Globus pallidus (tissue), 1 donor: ENCODE data around the gene ZNF350.
A peak's percentile ranks its signal among the peaks of the same experiment; 100 is the strongest.
"Not testable (repeated sequence)": the region's sequence is repeated elsewhere in the genome, so short reads cannot be mapped to it uniquely, and the experiment has no call there.

Source experiments
- DNase-seq: peaks from one replicate; pipeline ENCODE4 v3.0.0-alpha.2; 2015; ENCODE audit warnings: low spot score

ZNF350 gene

DNA sequence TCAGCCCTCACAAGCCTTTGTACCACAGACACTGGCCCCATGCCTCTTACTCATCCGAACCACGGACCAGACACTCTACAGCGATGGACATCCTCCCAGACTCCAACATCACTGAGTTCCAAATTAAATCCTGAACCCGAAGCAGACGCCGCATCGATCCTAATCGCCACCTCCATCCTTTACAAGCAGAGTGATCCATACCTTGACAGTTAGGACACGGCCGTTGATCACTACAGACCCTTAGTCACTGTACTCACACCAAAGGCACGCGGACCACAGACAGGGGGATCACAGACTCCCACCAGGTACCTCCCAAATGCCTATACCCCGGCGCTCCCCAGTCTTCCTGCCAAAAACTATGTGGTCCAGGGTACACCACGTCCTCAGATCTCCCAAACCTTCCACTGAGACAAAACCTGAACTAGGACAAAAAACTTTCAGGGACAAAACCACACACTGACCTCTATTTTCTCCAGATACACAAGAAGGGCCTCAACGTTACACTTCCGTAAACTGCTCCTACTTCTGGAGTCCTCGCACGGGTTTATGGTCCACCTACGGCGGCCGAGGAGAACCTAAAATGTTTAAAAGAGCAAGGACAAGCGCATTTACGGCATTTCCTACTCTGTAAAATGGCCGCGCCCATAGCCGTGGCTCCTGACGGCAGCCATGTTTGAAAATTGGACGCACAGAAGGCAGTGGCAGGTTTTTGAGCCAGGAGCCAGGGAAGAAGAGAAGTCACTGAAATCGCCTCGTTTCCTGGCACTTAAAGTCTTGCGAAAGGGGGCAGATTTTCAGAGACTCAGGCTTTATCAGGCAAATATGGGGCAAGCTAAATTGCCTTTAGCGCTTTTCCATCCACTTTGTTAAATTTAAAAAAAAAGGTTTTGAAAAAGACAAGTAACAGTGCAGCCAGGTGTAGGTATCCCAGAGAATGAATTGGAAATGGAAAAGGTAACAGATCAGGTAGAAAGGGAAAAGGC lies at the start of gene ZNF350:
Gene ZNF350 (minus strand): TSS at position 532 of the 983 bp plus-strand sequence. CDS start 12,480 bp downstream, outside the sequence.
- peak; percentile 96 for DNase-seq

DNA sequence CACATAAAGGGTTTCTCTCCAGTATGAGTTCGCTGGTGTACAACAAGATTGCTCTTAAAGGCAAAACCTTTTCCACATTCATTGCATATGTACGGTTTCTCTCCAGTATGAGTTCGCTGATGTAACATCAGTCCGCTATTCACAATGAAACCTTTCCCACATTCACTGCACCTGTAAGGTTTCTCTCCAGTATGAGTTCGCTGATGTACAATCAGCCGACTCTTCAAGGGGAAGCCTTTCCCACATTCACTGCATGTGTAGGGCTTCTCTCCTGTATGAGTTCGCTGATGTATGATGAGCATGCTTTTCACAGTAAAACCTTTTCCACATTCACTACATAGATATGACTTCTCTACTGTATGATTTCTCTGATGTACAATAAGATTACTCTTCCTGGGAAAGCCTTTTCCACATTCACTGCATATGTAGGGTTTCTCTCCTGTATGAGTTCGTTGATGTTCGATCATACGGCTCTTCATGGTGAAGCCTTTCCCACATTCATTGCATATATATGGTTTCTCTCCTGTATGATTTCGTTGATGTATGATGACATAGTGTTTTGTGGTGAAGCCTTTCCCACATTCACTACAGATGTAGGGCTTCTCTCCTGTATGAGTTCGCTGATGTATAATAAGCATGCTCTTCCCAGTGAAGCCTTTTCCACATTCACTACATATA lies 47.5 kb upstream of the ZNF350 start:
- DNase-seq, result no peak

DNA sequence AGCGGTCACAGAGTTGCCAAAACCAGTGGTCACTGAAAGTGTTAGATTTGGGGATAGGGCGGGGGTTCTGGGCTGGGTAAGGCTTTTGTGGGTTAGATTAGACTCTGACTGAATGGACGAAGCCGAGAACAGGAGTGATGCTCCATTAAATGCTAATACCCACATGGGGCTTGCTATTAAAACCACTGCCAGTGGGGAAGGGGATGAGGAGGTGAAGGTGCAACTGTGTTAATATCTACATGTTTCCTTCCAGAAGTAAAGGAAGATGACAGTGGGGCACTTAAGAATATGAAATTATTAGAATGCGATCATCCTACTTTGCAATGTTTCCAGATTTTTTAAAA lies 42.1 kb upstream of the ZNF350 start:
- no peak for DNase-seq

DNA sequence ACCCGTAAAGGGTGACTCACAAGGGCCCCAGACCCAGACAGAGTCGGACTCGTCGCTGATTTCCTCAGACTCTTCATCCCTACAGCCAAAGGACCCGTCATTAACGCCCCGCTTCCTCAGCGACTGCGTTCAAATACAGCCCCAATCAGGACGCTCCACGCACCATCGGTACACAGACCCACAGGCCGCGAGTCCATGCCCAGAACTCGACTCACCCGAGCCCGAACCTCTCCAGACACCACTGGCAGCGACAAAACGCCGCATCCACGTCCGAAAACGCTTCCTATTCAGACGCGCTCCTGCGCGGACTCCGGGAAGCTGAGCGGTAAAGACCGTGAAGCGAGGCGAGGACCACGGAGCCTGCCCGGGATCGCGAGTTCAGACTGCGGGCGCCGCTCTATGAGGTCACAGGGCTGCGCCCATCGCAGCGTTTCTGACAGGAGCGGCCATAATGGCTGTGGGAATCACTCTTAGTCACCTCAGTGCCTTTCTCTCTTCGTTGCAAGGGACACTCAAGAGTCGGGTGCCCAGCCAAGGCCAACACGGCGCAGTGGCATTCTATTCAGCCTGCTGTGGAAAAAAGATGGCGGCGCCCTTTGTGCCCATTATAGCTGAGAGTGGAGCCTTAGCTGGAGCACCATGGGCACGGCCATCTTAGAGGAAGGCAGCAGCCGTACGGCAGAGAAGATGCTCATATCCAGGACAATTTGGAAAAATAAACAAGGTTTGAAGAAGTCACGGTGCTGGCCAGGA lies 41.6 kb upstream of the ZNF350 start, which contains the start of gene ZNF614:
Gene ZNF614 (minus strand): TSS at position 353 of the 753 bp plus-strand sequence. CDS start 2,634 bp downstream, outside the sequence.
- peak; percentile 91 for DNase-seq

GRCh38 chr19:52026255-52026990 lies 39.8 kb upstream of the ZNF350 start:
- DNase-seq, result not testable (repeated sequence)

- DNase-seq, result not testable (repeated sequence)
Measured at GRCh38 chr19:52024478-52024877, 37.8 kb upstream of the ZNF350 start.

DNA sequence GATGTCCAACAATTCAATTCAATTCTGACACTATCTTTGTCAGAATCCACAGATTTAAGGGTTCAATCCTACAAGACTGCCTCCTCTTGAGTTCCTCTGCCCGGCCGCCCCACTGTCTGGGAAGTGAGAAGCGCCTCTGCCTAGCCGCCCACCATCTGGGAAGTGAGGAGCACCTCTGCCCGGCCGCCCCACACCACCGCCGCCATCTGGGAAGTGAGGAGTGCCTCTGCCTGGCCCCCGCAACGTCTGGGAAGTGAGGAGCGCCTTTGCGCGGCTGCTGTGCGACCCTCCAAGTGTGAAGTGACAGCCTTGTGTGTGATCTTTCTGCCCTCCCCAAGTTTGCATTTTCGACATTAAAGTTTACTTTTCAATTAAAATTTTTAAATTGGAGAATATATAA lies 35.6 kb upstream of the ZNF350 start:
- DNase-seq, result no peak

DNA sequence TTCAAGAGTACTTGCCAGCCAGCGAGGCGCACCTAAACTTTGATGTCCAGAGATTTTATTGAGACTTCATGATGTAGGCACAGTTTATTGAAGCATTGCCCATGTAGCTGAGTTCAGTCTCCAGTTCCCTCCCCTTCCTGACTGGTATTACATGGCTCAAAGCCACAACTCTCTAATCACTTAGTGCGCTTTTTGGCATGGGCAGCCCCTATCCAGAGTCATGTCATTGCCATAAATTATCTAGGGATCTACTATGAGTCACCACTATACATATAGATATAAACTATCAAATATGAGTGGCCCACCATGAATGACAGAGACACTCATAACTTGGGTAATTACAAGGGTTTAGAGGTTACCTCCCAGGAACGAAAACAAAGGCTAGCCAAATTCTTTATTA lies 33.9 kb upstream of the ZNF350 start:
- DNase-seq, result no peak

GRCh38 chr19:52010674-52011073 lies 24.0 kb upstream of the ZNF350 start:
- no peak for DNase-seq

DNA sequence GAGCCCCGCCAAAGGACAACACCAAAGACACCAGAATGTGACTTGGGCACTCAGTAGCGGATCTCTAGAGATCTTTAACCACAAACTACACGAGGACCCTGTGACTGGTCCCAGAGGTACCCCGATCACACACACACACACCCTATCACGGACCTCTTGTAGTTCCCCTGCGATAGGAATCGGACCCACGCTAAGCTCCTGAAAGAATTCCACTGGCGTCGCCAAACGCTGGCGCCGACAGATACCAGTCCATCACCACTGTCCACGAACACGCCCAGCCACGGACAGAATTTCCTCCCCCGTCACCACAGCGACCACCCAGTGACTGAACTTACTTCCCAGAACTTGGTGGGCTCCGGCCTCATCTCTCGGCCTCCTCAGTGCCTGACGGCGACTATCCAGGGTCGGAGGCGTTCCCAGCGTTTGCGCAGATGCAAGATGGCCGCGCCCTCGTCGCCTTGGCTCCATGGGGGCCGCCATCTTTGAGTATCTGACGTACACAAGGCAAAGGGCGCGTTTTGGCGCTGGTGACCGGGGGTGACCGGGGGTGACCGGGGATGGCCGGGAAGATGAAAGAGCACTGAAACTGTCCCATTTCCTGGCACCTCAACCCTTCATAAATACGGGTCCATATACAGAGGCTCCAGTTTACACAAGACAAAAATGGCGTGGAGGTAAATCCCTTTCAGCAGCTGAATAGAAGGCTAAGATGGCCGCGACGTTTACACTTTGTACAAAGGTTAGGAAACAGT lies 21.3 kb upstream of the ZNF350 start, which contains the start of gene ZNF615:
Gene ZNF615 (minus strand): TSS at position 406 of the 752 bp plus-strand sequence. CDS start 4,500 bp downstream, outside the sequence.
- DNase-seq, result peak; percentile 92

DNA sequence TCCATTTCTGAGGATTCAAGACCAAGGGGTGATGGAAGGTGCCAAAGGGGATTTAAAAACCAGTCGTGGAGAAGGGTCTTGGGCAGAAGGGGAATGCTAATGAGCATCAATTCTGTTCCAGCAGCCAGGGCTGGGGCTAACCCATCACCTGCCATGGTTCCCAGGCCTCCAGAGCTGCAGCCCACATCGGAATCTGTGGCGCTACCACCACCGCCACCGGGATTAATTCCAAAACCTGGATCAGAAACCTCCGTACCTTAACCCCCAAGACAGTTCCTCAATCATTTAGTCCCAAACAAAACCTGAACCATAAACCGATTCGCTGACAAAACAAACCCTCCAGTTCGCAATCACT lies 20.8 kb upstream of the ZNF350 start:
- DNase-seq, result no peak

DNA sequence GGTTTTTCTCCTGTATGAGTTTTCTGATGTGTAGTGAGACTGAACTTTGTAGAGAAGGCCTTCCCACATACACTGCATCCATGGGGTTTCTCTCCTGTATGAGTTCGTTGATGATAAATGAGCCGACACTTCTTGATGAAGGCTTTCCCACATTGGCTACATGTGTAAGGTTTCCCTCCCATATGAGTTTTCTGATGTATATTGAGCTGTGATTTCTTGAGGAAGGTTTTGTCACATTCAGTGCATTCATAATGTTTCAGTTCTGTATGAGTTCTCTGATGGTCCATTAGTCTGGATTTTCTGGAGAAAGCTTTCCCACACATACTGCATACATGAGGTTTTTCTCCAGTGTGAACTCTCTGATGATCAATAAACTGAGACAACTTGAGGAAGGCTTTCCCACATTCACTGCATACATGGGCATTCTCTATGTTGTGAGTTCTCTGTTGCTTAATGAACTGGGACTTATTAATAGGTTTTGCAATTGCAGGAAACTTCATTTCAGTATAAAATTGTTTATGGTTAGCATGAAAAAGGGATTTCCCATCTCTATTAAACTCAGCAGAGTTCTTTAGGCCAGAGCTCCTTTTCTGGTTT lies 7.5 kb upstream of the ZNF350 start:
- DNase-seq, result no peak

- no peak for DNase-seq
Measured at GRCh38 chr19:51993422-51993821, 6.8 kb upstream of the ZNF350 start.

- no peak for DNase-seq
Measured at GRCh38 chr19:51983361-51983760, 3.3 kb downstream of the ZNF350 start.

DNA sequence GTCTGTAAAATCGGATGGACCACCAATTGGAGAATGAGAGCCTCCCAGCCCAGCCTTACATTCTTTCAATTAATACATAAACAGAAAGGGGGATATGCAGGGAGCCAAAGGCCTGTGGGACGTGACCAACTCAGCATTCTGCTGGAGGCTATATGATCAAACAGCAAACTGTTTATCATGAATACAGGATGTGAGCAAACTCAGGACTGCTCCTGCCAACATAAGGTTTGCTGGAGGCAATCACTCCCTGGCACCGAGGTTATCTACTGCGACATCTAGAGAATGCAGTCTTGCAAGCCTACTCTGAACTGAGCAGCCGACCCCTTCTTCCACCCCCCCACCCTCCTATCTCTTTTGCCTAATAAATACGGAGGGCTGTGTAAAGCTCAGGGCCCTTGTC lies 5.7 kb downstream of the ZNF350 start:
- not testable (repeated sequence) for DNase-seq

DNA sequence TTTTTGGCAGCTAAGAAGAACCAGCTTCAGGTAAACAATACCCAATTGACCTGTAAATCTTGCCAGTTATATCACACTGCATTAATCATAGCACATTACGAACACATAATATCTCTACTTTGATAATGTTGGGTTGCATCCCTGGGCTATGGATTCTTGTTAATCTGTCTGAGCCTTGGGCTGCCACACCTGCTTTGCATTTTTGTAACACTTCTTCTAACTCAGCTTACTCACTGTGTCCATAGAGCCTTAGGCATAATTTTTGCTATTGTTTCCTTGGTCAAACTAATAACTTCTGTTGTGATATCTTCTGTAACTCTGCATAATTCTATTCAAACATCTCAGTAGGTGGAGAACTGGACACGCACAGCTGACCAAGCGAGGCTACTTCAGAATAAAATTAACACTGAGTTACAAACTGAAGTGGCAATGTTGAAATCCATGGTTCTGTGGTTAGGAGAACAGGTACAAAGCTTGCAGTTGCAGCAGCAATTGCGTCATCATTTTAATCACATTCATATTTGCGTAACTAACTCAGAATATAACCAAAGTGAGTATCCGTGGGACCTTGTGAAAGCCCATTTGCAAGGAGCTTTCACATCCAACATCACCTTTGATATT lies 6.4 kb downstream of the ZNF350 start:
- DNase-seq, result no peak

DNA sequence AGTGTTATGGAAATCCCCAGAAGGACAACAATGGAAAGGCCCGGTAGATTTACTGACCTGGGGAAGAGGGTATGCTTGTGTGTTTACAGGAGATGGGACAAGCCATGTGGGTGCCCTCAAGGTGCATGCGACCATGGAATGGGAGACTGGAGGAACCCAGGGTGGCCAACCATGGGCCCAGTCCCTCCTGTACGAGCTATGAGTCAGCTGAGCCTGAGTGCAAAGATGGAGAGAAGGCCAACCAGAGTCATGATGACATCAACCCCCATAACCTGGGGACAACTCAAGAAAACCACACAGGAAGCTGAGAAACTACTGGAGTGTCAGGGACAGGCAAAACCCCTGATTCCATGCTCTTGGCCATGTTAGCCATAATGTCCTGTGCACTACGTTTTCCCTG lies 7.8 kb downstream of the ZNF350 start:
- no peak for DNase-seq

GRCh38 chr19:51977346-51977745 lies 9.3 kb downstream of the ZNF350 start:
- no peak for DNase-seq

DNA sequence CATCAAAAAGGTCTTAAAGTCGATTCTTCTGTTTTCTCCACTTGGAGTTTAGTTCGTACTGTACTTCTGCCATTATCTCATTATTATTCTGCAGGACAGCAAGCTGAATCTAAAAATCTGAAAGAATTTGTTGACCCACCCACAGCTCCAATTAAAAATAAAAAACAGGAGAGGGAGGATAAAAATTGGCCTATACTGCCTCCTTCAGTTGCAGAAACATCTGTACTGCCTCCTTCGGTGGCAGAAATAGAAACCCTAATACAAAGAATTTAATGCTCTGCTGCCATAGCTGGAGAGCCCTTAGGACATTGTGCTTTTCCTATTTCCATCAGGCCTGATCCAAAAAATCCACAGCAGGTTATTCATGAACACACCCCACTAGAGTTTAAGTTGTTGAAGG lies 9.8 kb downstream of the ZNF350 start:
- DNase-seq, result no peak

GRCh38 chr19:51975787-51976186 lies 10.9 kb downstream of the ZNF350 start:
- DNase-seq, result not testable (repeated sequence)
